Stimulated activated CD4-positive, alpha-beta T cell treated with anti-CD3 and anti-CD28 coated beads, Interleukin-2, amount 100 ng/mL, for 48 hours (primary cell): ENCODE measurements around the gene PRR23B.
"Not testable (repeated sequence)": the region's sequence is repeated elsewhere in the genome, so short reads cannot be mapped to it uniquely, and the experiment has no call there.

Experiments
- DNase-seq, 2 donors: peaks; one replicate each; pipeline ENCODE4 v3.0.0-alpha.2; 2020

The PRR23B gene

DNA sequence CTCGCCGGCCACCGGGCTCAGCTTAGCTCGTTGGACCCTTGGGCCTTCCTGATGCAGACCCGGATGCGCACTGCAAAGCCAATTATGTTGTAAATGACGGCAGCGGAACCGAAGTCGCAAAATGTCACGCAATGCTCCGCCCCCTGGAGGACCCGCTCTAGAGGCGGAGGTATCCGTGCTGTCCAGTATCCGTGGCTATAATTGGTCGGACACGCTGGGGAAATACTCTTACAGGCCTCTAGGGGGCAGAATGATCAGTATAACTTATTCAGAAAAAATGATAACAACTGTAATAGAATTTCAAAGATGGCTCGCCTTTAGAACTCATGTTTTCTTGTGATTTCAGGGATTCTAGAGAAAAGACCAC is at the start of gene PRR23B:
Gene PRR23B, minus strand, starts transcription at position 59 of the 367 bp plus-strand sequence. CDS start 265 bp downstream, outside the sequence.
- DNase-seq = no peak

DNA sequence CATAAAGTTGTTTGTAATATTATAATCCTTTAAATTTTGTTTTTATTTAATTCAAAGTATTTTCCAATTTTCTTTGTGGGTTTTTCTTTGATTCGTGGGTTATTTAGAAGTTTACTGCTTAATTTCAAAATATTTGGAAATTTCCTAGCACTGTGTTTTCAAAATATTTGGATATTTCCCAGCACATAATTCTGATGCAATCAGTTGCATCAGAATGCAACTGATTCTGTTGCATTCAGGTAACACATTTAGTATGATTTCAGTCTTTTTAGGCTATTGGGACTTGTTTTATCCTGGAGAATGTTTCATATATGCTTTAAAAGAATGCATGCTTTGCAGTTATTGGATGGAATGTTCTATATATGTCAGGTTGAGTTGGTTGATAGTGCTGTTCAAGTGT is 42.2 kb upstream of the PRR23B start:
- no peak for DNase-seq

DNA sequence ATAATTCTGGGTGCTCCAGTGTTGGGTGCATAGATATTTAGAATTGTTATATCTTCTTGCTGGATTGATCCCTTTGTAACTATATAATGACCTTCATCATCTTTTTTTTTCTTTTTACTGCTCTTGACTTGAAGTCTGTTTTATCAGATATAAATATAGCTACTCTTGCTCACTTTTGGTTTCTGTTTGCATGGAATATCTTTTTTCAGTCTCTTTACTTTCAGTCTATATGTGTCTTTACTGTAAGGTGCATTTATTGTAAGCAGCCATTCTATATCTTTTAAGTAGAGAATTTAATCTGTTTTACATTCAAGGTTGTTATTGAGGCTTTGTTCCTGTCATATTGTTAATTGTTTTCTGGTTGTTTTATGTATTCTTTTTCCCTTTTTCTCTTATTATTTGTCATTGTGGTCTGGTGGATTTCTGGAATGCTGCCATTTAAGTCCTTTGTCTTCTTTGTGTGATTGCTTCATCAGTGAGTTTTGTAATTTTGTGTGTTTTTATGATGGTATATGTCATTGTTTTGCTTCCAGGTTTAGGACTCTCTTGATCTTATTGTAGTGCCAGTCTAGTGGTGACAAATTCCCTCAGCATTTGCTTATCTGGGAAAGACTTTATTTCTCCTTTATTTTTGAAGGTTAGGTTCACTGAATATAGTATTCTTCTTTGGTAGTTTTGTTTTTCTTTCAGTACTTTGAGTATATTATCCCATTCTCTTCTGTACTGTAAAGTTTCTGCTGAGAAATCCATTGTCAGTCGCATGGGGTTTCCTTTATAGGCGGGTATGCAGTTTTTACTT is 32.3 kb upstream of the PRR23B start:
- no peak for DNase-seq

DNA sequence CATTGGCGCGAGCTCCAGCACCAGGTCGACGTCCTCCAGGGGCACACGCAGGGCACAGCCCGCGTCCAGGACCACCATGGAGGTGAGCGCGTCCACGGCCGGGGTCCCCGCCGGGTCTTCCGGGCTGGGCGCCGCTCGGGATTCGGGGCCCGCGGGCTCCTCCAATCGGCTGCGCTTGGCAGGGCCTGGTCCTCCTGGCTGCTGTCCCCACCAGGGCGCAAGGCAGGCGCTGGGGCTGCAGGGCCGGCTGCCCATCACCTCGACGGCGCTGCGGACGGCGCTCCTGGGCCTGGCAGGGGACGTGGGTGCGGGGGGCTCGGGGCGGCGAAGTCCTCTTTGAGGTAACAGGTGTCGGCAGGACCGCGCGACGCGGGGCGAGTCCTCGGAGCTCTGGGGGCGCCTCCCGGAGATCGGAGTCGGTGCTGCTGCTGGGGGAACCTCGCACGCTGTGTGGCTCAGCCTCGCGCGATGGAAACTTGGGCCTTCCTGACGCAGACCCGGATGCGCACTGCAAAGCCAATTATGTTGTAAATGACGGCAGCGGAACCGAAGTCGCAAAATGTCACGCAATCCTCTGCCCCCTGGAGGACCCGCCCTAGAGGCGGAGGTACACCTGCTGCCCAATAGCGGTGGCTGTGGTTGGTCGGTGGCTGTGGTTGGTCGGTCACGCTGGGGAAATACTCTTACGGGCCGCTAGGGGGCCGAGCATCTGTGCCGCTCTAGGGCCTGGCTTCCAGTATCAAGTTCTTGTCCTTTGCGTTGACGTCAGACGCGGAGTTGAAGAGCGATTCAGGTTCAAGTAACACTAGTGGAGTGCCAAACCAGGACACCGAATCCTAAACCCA is 23.9 kb upstream of the PRR23B start, which contains the start of gene PRR23C:
Gene PRR23C, minus strand, starts transcription at position 527 of the 845 bp plus-strand sequence. Its CDS starts 272 bp downstream, at position 255.
- no peak for DNase-seq

DNA sequence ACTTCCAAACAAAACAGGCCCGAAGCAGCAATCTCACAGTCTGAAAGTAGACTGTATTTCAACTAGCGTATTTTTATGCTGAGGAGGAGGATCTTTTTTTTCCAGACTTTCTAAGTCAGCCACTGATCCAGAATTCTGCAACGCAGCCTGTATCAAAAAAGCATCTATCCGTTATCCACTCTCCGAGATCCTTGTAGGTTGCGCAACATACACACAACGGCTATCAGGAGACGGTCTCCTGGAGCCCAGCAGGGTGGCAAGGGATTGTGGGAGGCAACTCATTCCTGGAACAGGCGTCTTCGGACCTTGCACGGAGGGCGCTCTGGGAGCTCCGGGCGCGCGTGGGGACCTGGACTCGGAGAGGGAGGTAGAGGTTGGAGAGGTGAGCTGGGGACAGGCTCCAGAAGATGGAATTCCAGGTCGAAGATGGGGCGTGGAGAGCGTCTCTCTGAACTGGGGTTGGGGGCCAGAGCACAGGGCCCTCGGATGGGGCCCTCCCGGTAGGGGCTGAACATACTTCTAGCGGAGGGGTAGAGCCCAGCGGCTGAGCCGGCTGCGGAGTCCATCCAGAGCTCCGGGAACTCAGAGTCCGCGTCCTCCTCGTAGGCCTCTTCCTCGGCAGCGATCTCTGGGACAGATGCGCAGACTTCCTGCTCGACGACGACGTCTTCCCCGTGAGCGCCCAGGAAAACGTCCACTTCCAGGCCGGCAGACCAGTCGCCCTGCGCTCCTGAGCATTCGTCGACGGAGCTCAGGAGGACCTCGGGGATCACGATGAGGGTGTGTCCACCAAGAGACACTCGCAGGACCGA is 23.0 kb upstream of the PRR23B start:
- DNase-seq = no peak

DNA sequence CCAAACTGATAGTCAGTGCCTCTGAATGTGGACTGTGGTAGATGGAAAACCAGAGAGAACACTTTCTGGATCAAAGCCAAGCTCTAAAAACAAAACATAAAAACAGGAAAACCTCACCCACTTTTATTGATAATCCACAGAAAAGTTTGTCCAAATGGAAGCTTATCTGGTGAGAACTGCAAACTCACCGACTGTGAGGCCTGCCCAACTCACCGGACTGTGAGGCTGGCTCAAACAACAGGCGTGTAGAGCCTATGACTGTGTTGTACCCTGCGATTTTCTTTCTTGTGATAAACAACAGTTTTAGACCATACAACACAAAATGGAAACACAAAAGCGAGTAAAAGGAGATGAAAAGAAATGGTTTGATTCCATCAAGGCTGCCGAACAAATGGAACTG is 16.8 kb upstream of the PRR23B start:
- no peak for DNase-seq

DNA sequence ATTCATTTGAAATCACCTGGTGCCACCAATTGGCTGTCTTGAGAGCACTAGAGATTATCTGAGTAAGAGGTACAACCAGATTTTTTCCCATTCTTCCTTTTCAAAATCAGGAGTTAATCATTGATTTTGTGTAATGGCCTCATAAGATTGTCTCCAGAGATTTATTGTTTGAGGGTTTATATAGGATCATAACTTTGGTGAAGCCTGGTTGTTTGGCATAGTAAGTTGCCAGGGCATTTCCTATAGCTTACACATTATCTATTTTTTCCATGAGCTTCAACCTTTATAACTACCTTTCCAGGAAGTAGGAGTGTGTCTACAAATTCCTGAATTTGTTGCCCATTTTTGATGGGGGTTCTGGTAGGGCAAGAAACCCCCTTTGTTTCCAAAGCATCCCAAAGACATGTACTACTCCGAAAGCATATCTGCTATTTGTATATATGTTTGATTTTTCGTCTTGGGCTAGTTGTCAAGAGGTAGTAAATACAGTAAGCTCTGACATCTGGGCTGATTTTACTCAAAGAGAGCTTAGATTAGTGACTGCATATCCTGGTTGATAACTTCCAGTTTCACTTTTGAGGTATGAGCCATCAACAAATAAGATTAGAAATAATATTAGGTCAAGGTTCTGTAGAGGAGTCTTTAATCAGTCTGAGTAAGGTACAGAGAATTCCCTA is 11.7 kb upstream of the PRR23B start:
- no peak for DNase-seq

DNA sequence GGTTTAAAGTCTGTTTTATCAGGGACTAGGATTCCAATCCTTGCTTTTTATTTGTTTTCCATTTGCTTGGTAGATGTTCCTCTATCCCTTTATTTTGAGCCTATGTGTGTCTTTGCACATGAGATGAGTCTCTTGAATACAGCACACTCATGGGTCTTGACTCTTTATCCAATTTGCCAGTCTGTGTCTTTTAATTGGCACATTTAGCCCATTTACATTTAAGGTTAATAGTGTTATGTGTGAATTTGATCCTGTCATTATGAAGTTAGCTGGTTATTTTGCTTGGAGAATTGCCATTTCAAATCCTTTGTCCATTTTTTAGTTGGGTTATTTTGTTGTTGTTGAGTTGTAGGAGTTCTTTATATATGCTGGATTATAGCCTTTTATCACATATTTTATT is 9.8 kb upstream of the PRR23B start:
- DNase-seq = not testable (repeated sequence)

DNA sequence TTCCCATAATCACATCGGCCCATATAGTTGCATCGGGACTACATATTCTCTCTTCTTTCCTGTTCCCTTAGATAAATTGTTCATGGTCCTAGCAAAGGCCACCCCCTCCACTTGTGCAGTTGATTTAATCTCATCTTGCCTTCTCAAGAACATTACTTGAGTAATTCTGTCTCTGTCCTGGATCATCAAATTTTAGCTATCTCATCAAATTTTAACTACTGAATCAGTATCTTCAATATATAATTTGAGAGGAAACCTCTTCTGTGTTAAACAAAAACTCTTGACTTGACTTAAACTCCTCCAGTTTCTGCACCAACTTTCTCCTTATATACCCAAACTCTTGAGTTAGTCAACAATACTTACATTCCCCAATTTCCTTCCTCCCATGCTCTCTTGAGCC is 4.2 kb upstream of the PRR23B start:
- no peak for DNase-seq

DNA sequence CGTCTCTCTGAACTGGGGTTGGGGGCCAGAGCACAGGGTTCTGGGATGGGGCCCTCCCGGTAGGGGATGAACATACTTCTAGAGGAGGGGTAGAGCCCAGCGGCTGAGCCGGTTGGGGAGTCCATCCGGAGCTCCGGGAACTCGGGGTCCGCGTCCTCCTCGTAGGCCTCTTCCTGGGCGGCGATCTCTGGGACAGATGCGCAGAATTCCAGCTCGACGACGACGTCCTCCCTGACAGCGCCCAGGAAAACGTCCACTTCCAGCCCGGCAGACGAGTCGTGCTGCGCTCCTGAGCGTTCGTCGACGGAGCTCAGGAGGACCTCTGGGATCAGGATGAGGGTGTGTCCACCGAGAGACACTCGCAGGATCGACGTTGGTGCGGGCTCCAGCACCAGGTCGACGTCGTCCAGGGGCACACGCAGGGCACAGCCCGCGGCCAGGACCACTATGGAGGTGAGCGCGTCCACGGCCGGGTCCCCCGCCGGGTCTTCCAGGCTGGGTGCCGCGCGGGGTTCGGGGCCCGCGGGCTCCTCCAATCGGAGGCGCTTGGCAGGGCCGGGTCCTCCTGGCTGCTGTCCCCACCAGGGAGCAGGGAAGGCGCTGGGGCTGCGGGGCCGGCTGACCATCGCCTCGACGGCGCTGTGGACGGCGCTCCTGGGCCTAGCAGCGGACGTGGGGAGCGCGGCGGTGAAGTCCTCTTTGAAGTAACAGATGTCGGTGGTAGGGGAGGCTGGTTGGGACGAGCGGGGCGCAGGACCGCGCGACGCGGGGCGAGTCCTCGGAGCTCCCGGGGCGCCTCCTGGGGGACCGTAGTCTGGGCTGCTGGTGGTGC is 474 bp downstream of the PRR23B start:
- no peak for DNase-seq

DNA sequence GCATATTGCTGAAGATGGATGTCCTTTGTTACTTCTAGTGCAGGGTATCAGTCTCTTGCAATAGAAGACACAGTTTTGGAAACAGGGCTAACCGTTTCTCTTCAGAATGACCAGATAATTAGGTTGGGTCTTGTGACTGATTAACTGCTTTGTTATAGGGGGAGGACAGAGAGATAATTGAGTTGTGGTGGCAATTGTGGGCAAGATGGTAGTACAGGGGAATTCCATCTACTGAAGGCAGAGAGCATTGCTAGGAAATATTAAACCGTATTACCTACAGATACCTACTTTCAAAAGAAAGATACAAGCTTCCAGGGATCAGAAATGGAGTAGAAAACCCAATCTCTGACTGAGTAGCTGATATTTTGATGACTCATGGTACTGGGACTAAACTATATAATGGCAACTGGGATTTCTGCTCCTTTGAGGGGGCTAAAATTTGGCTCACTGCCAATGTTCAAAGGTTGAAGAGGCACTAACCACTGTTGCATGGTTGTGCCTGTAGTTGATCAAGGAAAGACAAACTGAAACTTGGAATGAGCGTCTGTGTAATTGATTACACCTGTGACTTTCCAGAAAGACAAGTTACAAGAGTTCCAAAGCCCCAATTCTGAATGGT is 4.2 kb downstream of the PRR23B start:
- no peak for DNase-seq

DNA sequence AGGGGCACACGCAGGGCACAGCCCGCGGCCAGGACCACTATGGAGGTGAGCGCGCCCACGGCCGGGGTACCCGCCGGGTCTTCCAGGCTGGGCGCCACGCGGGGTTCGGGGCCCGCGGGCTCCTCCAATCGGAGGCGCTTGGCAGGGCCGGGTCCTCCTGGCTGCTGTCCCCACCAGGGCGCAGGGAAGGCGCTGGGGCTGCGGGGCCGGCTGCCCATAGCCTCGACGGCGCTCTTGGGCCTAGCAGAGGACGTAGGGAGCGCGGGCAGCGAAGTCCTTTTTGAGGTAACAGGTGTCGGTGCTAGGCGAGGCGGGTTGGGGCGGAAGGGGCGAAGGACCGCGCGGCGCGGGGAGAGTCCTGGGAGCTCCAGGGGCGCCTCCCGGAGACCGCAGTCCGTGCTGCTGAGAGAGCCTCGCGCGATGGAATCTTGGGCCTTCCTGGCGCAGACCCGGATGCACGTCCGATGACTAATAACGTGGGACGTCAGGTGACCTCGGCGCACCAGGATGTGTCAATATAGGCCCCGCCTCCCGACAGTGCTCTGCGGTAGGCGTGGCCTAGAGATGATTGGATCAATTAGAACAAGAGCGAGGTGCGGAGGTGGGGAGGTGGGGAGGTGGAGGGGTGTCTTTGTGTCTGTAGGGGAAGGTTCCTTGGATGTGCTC is 14.5 kb downstream of the PRR23B start, which contains the start of gene PRR23A:
Gene PRR23A, minus strand, starts transcription at position 218 of the 666 bp plus-strand sequence. Its CDS starts 0 bp downstream, at position 218.
- no peak for DNase-seq

DNA sequence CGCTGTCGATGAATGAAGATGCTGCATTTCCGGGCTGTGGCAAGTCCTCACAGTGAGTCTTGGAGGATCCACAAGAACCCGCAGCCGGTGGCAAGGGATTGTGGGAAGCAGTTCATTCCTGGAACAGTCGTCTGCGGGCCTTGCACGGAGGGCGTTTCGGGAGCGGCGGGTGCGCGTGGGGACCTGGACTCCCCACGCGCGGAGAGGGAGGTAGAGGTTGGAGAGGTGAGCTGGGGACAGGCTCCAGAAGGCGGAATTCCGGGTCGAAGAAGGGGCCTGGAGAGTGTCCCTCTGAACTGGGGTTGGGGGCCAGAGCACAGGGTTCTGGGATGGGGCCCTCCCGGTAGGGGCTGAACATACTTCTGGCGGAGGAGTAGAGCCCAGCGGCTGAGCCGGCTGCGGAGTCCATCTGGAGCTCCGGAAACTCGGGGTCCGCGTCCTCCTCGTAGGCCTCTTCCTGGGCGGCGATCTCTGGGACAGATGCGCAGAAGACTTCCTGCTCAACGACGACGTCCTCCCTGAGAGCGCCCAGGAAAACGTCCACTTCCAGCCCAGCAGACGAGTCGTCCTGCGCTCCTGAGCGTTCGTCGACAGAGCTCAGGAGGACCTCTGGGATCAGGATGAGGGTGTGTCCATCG is 15.3 kb downstream of the PRR23B start:
- no peak for DNase-seq

DNA sequence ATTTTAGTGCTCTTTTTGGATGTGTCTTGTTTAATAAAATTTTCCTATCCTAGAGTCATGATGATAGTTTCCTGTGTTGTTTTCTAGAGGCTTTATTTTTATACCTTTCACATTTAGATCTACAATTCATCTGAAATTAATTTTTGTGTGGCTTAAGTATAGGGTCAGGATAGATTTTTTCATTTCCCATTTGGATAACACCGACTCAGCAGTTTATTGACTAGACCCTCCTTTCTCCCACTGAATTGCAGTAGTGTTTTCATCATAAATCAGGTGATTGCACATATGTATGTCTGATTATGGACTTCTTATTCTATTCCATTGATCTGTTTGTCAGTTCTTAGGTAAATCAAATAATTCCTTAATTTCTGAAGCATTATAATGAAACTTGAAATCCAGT is 25.0 kb downstream of the PRR23B start:
- DNase-seq = no peak

DNA sequence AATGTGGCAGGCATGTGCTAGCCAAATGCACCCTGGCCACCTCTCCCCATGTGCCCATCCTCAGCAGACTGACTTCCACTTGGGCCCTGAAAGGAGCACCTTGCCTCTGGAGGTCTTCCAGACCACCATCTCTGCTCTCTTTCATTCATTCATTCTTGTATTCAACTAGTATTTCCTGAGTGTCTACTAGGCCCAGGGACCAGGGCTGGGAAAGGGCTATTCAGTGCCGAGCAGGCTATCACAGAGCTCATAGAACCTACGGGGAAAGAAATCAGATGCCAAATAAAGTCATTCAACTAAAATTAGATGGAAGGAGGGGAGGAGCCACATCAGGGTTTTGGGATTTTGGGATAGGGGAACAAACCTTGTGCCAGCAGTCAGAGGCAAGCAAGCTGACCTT is 33.5 kb downstream of the PRR23B start:
- DNase-seq = no peak

DNA sequence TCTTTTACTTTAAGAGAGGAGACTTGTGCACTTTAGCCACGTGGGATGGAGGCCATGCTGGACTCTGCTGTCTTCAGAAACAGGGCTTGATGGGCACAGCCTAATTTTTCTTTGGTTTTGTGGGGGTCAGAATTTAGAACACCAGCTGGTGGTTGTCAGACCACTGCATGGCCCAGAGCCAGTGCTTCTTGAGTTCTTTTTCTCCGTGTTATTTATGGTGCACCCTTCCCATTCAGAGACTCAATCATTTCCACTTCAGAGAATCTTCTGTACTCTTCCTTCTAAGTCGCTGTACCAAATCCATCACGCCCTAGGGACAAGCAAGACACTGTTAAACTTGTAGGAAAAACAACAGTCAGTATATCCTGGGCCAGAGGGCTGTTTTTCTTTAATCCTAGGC is 34.8 kb downstream of the PRR23B start:
- DNase-seq = no peak

DNA sequence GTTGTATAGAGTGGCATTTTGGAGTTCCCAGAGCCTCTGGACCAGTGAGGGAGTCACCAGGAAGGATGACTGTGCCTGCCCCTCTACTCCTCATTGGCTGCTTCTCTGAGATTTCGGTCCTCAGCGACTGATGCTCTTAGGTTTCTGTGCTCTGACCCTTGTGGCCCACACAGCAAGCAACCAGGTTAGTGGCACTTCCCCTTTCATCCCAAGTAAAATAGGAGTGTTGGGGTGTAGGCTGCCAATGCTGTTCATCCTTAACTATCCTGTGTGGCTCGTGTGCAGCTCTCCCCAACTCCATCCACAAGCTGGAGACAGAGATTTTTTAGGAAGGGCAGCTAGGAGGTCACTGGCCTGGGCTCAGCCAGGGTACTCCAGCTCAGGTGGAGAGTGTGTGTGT is 35.9 kb downstream of the PRR23B start:
- DNase-seq = no peak

DNA sequence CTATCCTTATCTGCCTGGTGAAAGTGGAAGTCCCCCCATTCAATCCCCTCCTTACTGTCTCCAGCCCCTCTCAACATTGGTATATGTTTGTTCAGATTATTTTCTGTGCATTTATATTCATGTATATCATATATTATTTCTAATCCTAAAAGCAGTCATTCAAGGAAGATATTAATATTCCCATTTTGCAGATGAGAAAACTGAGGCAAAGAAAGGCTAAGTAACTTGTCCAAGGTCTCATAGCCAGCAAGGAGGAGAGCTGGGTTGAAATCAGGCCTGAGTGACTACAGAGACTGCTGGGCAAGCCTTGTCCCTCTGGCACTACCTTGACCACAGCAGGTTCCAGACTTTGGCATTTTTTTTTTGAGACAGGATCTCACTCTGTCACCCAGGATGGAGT is 44.7 kb downstream of the PRR23B start:
- no peak for DNase-seq

DNA sequence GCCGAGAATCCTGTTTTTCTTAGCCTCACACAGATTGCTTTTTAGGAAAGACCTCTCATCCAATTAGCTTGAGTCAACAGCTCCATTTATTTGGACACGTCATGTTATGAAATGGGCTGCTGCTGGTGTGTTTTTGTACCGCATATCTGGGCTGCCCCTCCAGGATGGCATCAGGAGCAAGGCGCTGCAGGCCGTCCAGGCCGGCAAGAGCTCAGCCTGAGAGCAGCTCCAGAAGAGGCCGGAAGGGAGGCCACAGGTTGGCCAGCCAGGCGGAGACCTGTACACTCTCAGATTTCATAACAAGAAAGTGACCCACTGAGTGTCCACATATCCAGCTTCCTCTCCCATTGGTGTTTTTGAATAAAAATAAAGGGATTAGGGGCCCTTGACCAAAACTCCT is 45.4 kb downstream of the PRR23B start:
- no peak for DNase-seq

DNA sequence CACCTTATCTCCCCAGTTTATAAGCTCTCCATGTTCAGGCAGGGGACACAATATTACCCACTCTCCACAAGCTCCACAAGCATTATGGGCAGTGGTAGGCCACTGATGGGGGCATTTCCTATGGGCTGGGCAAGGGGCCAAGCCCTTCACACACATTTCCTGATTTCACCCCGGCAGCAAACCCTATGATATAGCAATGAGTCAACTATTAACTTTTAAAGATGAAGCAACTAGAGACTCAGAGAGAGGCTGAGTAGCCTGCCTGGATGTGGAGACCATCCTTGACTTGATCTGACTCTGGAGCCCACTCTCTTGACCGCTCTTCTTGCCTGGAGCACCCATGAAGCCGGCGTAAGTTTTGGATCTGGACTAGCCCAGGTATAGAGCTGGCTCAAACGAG is 46.3 kb downstream of the PRR23B start:
- no peak for DNase-seq
